NT2/D1 (cell line): ENCODE results near the gene CLCN5.

Experiments used
- SUZ12 ChIP-seq: IDR thresholded peaks from 2 replicates; pipeline ENCODE4 v1.6.1; 2011; ENCODE audit not compliant: insufficient read length, insufficient read depth; ENCODE audit errors: extremely low read depth
- YY1 ChIP-seq: IDR thresholded peaks from 2 replicates; pipeline ENCODE4 v1.6.1; 2011; ENCODE audit not compliant: insufficient read length, insufficient read depth
- ZNF274 ChIP-seq: IDR thresholded peaks from 2 replicates; pipeline ENCODE4 v1.6.1; 2011; ENCODE audit warnings: mild to moderate bottlenecking, low read depth, low read length

- TF ChIP-seq YY1 (no peak), SUZ12 (no peak), ZNF274 (no peak)
These were observed 181.6 kb downstream of the CLCN5 start for GRCh38 chrX:50103866-50104566.
